ENCODE measurements around the gene MFAP4. TPM values are rescaled to one million over a fixed set of nuclear protein-coding genes. Genes with fewer than 3 reads are reported as not detected.

Gene MFAP4
- total and polyA plus RNA-seq, 5 donors: 92.8 to 160 (median 119) TPM

- intact Hi-C loops (cut with DNase I): no loop called here
- DNase-seq: no peak
- H3K9me3 ChIP-seq (ENCODE audit: control insufficient read depth, low read length): no peaks in the 10 kb centered on the region
- no peaks in the 10 kb centered on the region for H3K27me3 ChIP-seq (ENCODE audit: control insufficient read depth, insufficient read depth)
- ATAC-seq: no peak
- no peak overlapping the region for H3K27ac ChIP-seq (ENCODE audit: low read length)
- WGBS: 91% methylated on average over 6 of the region's 6 CpGs
- H3K4me1 ChIP-seq (ENCODE audit: control insufficient read depth, insufficient read depth, low read length): no peaks in the 10 kb centered on the region
- no peak overlapping the region for H3K4me3 ChIP-seq (ENCODE audit: low read length)
Observed at GRCh38 chr17:19410091-19410490, 23.1 kb upstream of the MFAP4 start.

DNA sequence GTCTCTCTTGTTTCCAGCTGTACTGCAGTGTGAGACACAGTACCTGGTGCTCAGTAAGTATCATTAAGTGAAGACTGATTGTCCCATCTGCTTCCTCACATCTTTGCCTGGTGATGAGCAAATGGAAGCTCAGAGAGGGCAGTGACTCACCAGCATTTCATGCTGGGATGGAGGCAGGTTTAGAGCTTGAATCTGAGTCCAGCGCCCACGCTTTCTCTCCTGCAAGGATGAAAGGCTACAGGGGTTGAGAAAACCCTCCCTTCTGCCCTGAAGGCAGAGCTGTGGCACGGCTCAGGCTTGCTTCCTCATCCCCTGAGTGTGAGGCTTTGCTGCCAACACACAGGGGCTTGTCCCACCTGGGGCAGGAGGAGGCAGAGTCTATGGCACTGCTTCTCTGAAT is 22.5 kb upstream of the MFAP4 start:
- no peak for DNase-seq
- no peaks in the 10 kb centered on the region for H3K9me3 ChIP-seq (ENCODE audit: control insufficient read depth, low read length)
- H3K27ac ChIP-seq (ENCODE audit: low read length): no peak overlapping the region
- H3K27me3 ChIP-seq (ENCODE audit: control insufficient read depth, insufficient read depth): no peaks in the 10 kb centered on the region
- intact Hi-C loops (cut with DNase I): no loop called here
- H3K4me3 ChIP-seq (ENCODE audit: low read length): no peak overlapping the region
- WGBS: 83% methylated on average over 3 of the region's 3 CpGs
- no peaks in the 10 kb centered on the region for H3K4me1 ChIP-seq (ENCODE audit: control insufficient read depth, insufficient read depth, low read length)
- ATAC-seq: no peak

GRCh38 chr17:19409066-19409465 is 22.1 kb upstream of the MFAP4 start:
- 97% methylated on average over 3 of the region's 3 CpGs for WGBS
- intact Hi-C loops (cut with DNase I): no loop called here

GRCh38 chr17:19408346-19408710 is 21.3 kb upstream of the MFAP4 start:
- no peaks in the 10 kb centered on the region for H3K27me3 ChIP-seq (ENCODE audit: control insufficient read depth, insufficient read depth)
- H3K9me3 ChIP-seq (ENCODE audit: control insufficient read depth, low read length): no peaks in the 10 kb centered on the region
- no peak for DNase-seq
- no peak overlapping the region for H3K4me3 ChIP-seq (ENCODE audit: low read length)
- no peak overlapping the region for H3K27ac ChIP-seq (ENCODE audit: low read length)
- no peak for ATAC-seq
- WGBS: 93% methylated on average over 2 of the region's 2 CpGs
- intact Hi-C loops (cut with DNase I): no loop called here
- no peaks in the 10 kb centered on the region for H3K4me1 ChIP-seq (ENCODE audit: control insufficient read depth, insufficient read depth, low read length)

More at GRCh38 chr17:19409066-19409465, 22.1 kb upstream of the MFAP4 start:
- Histone ChIP-seq H3K4me3 (ENCODE audit: low read length) (no peak overlapping the region), H3K27ac (ENCODE audit: low read length) (no peak overlapping the region), H3K9me3 (ENCODE audit: control insufficient read depth, low read length) (no peaks in the 10 kb centered on the region), H3K27me3 (ENCODE audit: control insufficient read depth, insufficient read depth) (no peaks in the 10 kb centered on the region), H3K4me1 (ENCODE audit: control insufficient read depth, insufficient read depth, low read length) (no peaks in the 10 kb centered on the region)
- ATAC-seq (no peak), DNase-seq (no peak)

- ATAC-seq (no peak), DNase-seq (no peak)
- no peaks in the 10 kb centered on the region for H3K27me3 ChIP-seq (ENCODE audit: control insufficient read depth, insufficient read depth)
- no peaks in the 10 kb centered on the region for H3K4me1 ChIP-seq (ENCODE audit: control insufficient read depth, insufficient read depth, low read length)
- H3K9me3 ChIP-seq (ENCODE audit: control insufficient read depth, low read length): no peaks in the 10 kb centered on the region
- no peak overlapping the region for H3K4me3 ChIP-seq (ENCODE audit: low read length)
- WGBS: 98% methylated on average over 10 of the region's 10 CpGs
- H3K27ac ChIP-seq (ENCODE audit: low read length): no peak overlapping the region
- intact Hi-C loops (cut with DNase I): no loop called here
Observed at GRCh38 chr17:19407601-19408345, 20.8 kb upstream of the MFAP4 start.

DNA sequence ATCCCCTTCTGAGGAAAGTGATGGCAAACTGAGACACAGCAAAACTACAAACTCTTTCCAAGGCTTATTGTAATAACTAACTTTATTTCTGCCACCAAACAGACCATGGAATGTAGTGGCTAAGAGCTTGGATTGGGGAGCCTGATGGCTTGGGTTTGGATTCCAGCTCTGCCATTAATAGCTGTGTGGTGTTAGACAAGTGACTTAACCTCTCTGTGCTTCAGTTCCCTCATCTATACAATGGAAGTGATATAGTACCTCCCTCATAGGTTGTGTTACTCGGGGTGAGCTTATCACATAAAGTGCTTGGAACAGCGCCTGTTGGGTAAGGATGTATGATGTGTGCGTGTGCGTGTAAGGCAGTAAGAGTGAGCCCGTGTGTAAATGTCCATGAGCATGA is 18.1 kb upstream of the MFAP4 start:
- intact Hi-C loops (cut with DNase I): no loop called here
- H3K27ac ChIP-seq (ENCODE audit: low read length): no peak overlapping the region
- 88% methylated on average over 5 of the region's 5 CpGs for WGBS
- no peaks in the 10 kb centered on the region for H3K27me3 ChIP-seq (ENCODE audit: control insufficient read depth, insufficient read depth)
- no peak for ATAC-seq
- H3K4me1 ChIP-seq (ENCODE audit: control insufficient read depth, insufficient read depth, low read length): no peaks in the 10 kb centered on the region
- DNase-seq: no peak
- H3K4me3 ChIP-seq (ENCODE audit: low read length): no peak overlapping the region
- no peaks in the 10 kb centered on the region for H3K9me3 ChIP-seq (ENCODE audit: control insufficient read depth, low read length)

DNA sequence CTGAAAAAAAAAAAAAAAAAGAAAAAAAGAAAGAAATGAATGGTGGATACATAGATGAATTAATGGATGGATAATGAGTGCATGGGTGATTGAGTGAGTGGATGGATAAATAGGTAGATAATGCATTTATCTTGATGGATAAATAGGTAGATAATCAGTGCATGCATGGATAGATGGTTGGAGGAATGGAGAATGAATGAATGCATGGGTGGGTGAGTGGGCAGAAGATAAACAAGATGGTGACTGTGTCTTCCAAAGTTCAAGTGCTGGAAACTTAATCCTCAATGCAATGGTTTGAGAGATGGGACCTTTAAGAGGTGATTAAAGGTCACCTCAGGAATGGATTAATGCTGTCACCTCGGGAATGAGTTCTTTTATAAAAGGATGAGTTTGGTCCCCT is 17.3 kb upstream of the MFAP4 start:
- 78% methylated on average over 1 of the region's 1 CpG for WGBS
- H3K4me1 ChIP-seq (ENCODE audit: control insufficient read depth, insufficient read depth, low read length): no peaks in the 10 kb centered on the region
- intact Hi-C loops (cut with DNase I): no loop called here
- H3K4me3 ChIP-seq (ENCODE audit: low read length): no peak overlapping the region
- no peak for ATAC-seq
- H3K27me3 ChIP-seq (ENCODE audit: control insufficient read depth, insufficient read depth): no peaks in the 10 kb centered on the region
- H3K9me3 ChIP-seq (ENCODE audit: control insufficient read depth, low read length): no peaks in the 10 kb centered on the region
- no peak for DNase-seq
- no peak overlapping the region for H3K27ac ChIP-seq (ENCODE audit: low read length)

- DNase-seq (no peak), ATAC-seq (no peak)
- Histone ChIP-seq H3K27me3 (ENCODE audit: control insufficient read depth, insufficient read depth) (no peaks in the 10 kb centered on the region), H3K9me3 (ENCODE audit: control insufficient read depth, low read length) (no peaks in the 10 kb centered on the region), H3K4me1 (ENCODE audit: control insufficient read depth, insufficient read depth, low read length) (peaks cover 2% of the 10 kb centered on the region), H3K27ac (ENCODE audit: low read length) (no peak overlapping the region), H3K4me3 (ENCODE audit: low read length) (no peak overlapping the region)
- intact Hi-C loops (cut with DNase I): no loop called here
- WGBS: 95% methylated on average over 4 of the region's 4 CpGs
Observed at GRCh38 chr17:19403021-19403420, 16.0 kb upstream of the MFAP4 start.

- ATAC-seq (no peak), DNase-seq (no peak)
- 87% methylated on average over 1 of the region's 1 CpG for WGBS
- Histone ChIP-seq H3K27ac (ENCODE audit: low read length) (no peak overlapping the region), H3K4me1 (ENCODE audit: control insufficient read depth, insufficient read depth, low read length) (peaks cover 2% of the 10 kb centered on the region), H3K4me3 (ENCODE audit: low read length) (no peak overlapping the region), H3K9me3 (ENCODE audit: control insufficient read depth, low read length) (no peaks in the 10 kb centered on the region), H3K27me3 (ENCODE audit: control insufficient read depth, insufficient read depth) (no peaks in the 10 kb centered on the region)
- intact Hi-C loops (cut with DNase I): no loop called here
Observed at GRCh38 chr17:19402171-19402570, 15.2 kb upstream of the MFAP4 start.

DNA sequence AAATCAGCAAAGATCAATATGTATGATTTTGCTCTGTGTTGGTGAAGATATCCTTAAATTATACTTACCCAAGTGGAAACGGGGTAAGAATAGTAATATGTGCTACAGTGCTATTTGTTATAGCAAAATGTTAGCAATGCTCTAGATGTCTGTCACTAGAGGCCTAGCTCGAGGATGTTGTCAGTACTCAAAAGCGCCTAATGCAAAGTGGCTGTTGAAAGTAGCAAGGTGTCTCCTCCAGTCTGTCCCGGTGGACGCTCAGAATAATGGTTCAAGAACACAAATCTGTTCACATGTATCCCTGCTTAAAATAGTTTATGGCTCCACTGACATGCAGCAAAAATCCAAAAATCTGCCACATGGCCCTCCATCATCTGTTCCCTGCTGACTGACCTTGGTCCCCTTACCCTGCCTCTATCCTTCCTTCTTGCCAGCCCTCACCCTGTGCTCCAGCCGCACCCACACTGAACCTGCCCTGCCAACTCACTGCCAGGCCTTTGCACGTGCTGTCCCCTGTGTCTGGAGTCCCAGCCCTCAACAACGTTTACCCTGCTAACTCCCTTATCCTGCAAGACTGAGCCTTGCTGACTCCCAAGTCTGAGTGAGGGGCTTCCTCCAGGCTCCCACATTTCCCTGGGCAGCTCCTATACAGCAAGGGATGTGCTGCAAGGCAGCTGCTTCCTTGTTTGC is 14.5 kb upstream of the MFAP4 start:
- ATAC-seq (peak in 1 of 2 donors; percentile 54), DNase-seq (peak in 1 of 3 donors; percentile 64)
- Histone ChIP-seq H3K4me3 (ENCODE audit: low read length) (no peak overlapping the region), H3K4me1 (ENCODE audit: control insufficient read depth, insufficient read depth, low read length) (peaks cover 2% of the 10 kb centered on the region), H3K9me3 (ENCODE audit: control insufficient read depth, low read length) (no peaks in the 10 kb centered on the region), H3K27ac (ENCODE audit: low read length) (no peak overlapping the region), H3K27me3 (ENCODE audit: control insufficient read depth, insufficient read depth) (no peaks in the 10 kb centered on the region)
- 60% methylated on average over 8 of the region's 8 CpGs for WGBS
- intact Hi-C loops (cut with DNase I): no loop called here

DNA sequence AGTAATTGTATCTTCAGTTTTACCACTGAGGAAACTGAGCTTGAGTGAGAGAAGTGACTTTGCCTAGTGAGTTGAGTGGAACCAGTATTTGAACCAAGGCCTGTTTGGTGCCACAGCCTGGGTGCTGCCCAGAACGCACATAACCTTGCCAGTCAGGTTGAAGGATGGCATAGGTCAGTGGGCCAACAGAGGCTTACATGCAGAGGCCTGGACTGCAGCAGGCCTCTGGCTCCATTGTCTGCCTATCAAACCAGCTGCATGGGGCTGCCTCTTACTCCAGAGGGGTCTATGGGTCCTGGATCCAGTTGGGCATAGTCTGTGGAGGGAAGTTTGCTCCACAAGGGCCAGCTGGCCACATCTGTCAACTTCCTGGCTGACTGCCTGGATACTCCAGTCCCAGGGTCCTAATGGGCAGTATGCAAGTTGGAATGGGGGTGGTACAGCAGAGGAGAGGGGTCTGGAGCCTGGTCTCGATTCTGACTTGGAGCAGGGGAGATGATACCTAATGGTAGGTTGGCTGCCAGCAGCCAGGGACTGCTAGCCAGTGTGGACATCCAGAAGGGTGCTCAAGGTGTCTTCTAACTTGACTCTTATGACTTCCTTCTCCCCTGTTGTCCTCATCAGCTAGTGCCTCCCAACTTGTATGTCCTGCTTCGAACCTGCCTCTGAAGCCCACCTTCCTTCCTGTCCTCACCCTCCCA is 12.9 kb upstream of the MFAP4 start:
- Histone ChIP-seq H3K27ac (ENCODE audit: low read length) (no peak overlapping the region), H3K9me3 (ENCODE audit: control insufficient read depth, low read length) (no peaks in the 10 kb centered on the region), H3K4me3 (ENCODE audit: low read length) (no peak overlapping the region), H3K27me3 (ENCODE audit: control insufficient read depth, insufficient read depth) (no peaks in the 10 kb centered on the region), H3K4me1 (ENCODE audit: control insufficient read depth, insufficient read depth, low read length) (peaks cover 2% of the 10 kb centered on the region)
- 81% methylated on average over 3 of the region's 3 CpGs for WGBS
- no peak for DNase-seq
- ATAC-seq: no peak
- intact Hi-C loops (cut with DNase I): no loop called here

All from right cardiac atrium (tissue), 5 donors.